ENCODE results near the gene ELF3.
A peak's percentile ranks its signal among the peaks of the same experiment; 100 is the strongest.
"Not testable (repeated sequence)": the region's sequence is repeated elsewhere in the genome, so short reads cannot be mapped to it uniquely, and the experiment has no call there.

ELF3 gene

DNA sequence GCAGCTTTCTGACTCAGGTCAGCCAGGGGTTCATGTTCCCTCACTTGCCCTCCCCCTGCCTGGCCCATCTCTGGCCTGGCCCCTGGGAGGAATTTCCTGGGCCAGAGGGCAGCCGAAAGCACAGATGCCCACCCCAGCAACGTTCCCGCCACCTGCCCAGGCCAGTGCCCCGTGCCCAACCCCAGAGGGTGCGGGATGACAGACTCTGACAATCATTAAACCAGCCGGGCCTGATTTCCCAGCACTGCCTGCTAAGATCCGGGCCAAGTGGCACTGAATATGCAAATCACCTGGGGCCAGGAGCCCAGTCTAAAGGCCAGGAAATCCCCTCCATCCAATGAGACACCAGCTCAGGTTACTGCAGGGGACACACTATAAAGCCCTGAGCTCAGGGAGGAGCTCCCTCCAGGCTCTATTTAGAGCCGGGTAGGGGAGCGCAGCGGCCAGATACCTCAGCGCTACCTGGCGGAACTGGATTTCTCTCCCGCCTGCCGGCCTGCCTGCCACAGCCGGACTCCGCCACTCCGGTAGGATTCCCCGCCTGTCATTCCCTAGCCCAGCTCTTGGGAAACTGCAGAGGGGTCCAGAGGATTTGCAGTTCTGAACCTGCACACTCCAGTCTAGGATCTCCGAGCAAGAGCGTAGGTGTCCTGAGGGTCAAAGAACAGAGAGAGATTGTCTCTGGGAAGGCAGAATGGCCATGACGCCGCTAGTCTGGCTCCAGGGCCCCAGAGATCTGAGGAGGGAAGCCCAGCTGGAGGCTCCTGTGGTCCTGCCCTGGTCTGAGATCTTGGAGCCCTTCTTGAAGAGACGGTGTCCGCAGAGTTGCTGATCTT lies at the start of gene ELF3:
ELF3 (plus strand) TSS at position 408 of the 836 bp plus-strand sequence. CDS start 550 bp downstream, outside the sequence.
- DNase-seq (ENCODE audit: low read depth in 3 of 3): no peak

- not testable (repeated sequence) for DNase-seq (ENCODE audit: low read depth in 3 of 3)
Observed at GRCh38 chr1:201962382-201962781, 48.0 kb upstream of the ELF3 start.

- no peak for DNase-seq (ENCODE audit: low read depth in 3 of 3)
Observed at GRCh38 chr1:201964261-201964660, 46.1 kb upstream of the ELF3 start.

DNA sequence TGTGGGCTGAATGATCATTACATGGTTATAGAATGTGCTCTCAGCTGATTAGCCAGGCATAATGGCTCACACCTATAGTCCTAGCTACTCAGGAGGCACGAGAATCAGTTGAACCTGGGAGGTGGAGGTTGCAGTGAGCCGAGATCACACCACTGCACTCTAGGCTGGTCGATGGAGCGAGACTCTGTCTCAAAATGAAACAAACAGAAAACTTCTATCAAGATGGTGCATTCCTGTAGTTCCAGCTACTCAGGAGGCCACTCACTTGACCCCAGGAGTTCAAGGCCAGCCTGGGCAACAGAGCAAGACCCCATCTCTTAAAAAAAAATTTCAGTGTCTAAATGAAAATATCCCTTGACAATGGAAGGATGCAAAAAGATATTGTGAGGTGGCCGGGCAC lies 44.2 kb upstream of the ELF3 start:
- DNase-seq (ENCODE audit: low read depth in 3 of 3): no peak

DNA sequence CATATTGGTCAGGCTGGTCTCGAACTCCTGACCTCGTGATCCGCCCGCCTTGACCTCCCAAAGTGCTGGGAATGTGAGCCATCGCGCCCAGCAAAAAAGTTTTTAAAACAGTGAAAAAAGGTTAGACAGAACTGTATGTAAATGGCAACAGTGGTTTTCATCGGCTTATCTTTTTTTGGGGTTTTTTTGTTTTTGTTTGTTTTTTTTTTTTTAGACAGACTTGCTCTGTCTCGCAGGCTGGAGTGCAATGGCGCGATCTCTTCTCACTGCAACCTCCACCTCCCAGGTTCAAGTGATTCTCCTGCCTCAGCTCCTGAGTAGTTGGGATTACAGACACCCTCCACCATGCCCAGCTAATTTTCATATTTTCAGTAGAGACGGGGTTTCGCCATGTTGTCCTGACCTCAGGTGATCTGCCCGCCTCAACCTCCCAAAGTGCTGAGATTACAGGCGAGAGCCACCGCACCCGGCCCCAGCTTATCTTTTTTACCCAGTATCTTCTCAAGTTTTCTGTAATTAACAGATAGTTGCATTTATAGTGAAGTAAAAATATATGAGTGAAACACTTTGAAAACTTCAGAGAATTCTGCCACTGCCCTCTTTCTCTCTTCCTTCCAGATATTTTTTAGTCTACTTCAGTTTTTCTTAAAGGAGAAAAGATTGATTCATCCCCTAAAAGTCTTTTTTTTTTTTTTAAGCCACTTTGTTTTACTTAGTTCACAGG lies 42.0 kb upstream of the ELF3 start:
- no peak for DNase-seq (ENCODE audit: low read depth in 3 of 3)

GRCh38 chr1:201970334-201971159 lies 39.8 kb upstream of the ELF3 start:
- no peak for DNase-seq (ENCODE audit: low read depth in 3 of 3)

- peak; percentile 44 to 60 (median 50) for DNase-seq (ENCODE audit: low read depth in 3 of 3)
Observed at GRCh38 chr1:201982082-201982622, 28.2 kb upstream of the ELF3 start.

DNA sequence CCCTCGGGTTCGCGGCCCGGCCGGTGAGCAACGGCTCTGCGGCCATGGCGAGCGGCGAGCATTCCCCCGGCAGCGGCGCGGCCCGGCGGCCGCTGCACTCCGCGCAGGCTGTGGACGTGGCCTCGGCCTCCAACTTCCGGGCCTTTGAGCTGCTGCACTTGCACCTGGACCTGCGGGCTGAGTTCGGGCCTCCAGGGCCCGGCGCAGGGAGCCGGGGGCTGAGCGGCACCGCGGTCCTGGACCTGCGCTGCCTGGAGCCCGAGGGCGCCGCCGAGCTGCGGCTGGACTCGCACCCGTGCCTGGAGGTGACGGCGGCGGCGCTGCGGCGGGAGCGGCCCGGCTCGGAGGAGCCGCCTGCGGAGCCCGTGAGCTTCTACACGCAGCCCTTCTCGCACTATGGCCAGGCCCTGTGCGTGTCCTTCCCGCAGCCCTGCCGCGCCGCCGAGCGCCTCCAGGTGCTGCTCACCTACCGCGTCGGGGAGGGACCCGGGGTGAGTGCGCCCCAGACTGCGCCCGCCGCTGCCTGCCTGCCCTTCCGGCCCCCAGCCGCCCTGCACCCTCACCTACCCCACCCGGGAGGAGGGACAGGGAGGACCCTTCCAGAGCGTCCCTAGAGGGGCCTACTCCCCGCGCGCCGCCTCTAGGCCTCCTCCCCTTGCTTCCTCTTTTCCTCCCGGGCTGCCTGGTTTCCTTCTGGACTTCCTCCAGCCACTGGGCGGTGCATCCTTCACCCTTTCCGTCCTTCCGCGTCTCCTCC lies 27.6 kb upstream of the ELF3 start, which contains the start of gene RNPEP:
RNPEP (plus strand) TSS at position 26 of the 757 bp plus-strand sequence; CDS start at position 45, 19 bp downstream.
- DNase-seq (ENCODE audit: low read depth in 3 of 3): peak in 2 of 3 experiments; percentile 19 to 22

GRCh38 chr1:201983380-201983805 lies 27.0 kb upstream of the ELF3 start:
- no peak for DNase-seq (ENCODE audit: low read depth in 3 of 3)

GRCh38 chr1:201984446-201984845 lies 25.9 kb upstream of the ELF3 start:
- DNase-seq (ENCODE audit: low read depth in 3 of 3): no peak

GRCh38 chr1:201985355-201985754 lies 25.0 kb upstream of the ELF3 start:
- no peak for DNase-seq (ENCODE audit: low read depth in 3 of 3)

GRCh38 chr1:201988601-201989000 lies 21.8 kb upstream of the ELF3 start:
- no peak for DNase-seq (ENCODE audit: low read depth in 3 of 3)

GRCh38 chr1:201989354-201990128 lies 20.8 kb upstream of the ELF3 start:
- no peak for DNase-seq (ENCODE audit: low read depth in 3 of 3)

DNA sequence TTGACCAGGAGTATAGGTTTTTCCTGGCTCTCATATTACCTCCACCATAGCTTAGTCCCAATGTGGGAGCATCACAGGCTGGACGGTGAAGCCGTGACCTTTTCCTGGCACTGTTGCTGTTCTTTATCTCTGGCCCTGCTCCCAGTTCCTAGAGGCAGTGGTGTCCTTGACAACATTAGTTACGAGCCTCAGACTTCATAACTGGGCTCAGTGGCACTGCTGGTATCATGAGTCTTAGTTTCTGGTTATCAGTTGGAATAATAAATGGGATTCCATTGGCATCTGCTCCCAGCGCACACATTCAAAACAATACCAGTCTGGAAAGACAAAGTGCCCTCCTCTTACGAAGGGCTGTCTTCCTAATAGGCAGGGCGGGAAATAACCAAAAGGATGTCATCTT lies 20.0 kb upstream of the ELF3 start:
- no peak for DNase-seq (ENCODE audit: low read depth in 3 of 3)

- no peak for DNase-seq (ENCODE audit: low read depth in 3 of 3)
Observed at GRCh38 chr1:201999625-202000238, 10.7 kb upstream of the ELF3 start.

GRCh38 chr1:202002507-202002906 lies 7.9 kb upstream of the ELF3 start:
- DNase-seq (ENCODE audit: low read depth in 3 of 3): no peak

- DNase-seq (ENCODE audit: low read depth in 3 of 3): no peak
Observed at GRCh38 chr1:202004711-202005110, 5.7 kb upstream of the ELF3 start.

GRCh38 chr1:202005958-202006357 lies 4.4 kb upstream of the ELF3 start:
- no peak for DNase-seq (ENCODE audit: low read depth in 3 of 3)

DNA sequence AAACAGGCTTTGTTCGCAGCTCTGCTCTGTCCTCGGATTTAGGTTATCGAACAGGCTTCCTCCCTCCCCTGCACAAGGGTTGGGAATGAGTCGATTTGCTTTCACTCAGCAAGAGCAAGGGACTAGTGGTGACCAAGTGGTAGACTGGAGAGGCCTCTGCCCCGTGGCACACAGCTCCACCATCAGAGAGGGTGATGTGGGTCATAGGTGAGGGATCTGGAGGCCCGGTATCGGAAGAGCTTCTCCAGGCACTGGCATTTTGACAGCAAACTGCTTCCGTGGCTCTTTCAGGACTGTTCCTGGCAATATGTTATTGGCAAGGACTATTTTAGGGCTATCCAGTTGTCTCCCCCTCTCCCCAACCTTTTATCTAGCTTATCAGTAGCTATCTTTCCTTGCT lies 3.1 kb upstream of the ELF3 start:
- no peak for DNase-seq (ENCODE audit: low read depth in 3 of 3)
